Activated T-cell treated with anti-CD3 and anti-CD28 coated beads, Interleukin-2, amount 50 U/mL, for 4 hours (primary cell): ENCODE results near the gene EXOC3. TPM values are rescaled to one million over a fixed set of nuclear protein-coding genes. Genes with fewer than 3 reads are reported as not detected.

Experiments
- ATAC-seq, 2 donors: fragments of 200-7000 bp; cut with Tn5 transposase; one replicate each; pipeline ENCODE4 v1.10.0; 2021
- DNase-seq: peaks from one replicate; pipeline ENCODE4 v3.0.0-alpha.2; 2020
- H3K27me3 Mint-ChIP-seq: one replicate; pipeline ENCODE4 v1.8.0; 2021; ENCODE audit warnings: low read depth, mixed read lengths
- H3K36me3 Mint-ChIP-seq: one replicate; pipeline ENCODE4 v1.8.0; 2022; ENCODE audit warnings: mixed read lengths; ENCODE audit not compliant: insufficient read depth
- H3K4me1 Mint-ChIP-seq: one replicate; pipeline ENCODE4 v1.8.0; 2021; ENCODE audit warnings: low read depth, mixed read lengths
- H3K4me3 Mint-ChIP-seq: one replicate; pipeline ENCODE4 v1.8.0; 2021; ENCODE audit warnings: mild to moderate bottlenecking, moderate library complexity, mixed read lengths
- H3K9me3 Mint-ChIP-seq: one replicate; pipeline ENCODE4 v1.8.0; 2021; ENCODE audit warnings: mixed read lengths
- total RNA-seq, 3 donors: library from RNA; stranded (reverse); gene quantifications; one replicate each; pipeline ENCODE4 v1.2.1, GENCODE V29; 2021

The EXOC3 gene
- total RNA-seq, 3 donors from 2014 or later, result 62.7 to 78.3 (median 67.2) TPM

DNA sequence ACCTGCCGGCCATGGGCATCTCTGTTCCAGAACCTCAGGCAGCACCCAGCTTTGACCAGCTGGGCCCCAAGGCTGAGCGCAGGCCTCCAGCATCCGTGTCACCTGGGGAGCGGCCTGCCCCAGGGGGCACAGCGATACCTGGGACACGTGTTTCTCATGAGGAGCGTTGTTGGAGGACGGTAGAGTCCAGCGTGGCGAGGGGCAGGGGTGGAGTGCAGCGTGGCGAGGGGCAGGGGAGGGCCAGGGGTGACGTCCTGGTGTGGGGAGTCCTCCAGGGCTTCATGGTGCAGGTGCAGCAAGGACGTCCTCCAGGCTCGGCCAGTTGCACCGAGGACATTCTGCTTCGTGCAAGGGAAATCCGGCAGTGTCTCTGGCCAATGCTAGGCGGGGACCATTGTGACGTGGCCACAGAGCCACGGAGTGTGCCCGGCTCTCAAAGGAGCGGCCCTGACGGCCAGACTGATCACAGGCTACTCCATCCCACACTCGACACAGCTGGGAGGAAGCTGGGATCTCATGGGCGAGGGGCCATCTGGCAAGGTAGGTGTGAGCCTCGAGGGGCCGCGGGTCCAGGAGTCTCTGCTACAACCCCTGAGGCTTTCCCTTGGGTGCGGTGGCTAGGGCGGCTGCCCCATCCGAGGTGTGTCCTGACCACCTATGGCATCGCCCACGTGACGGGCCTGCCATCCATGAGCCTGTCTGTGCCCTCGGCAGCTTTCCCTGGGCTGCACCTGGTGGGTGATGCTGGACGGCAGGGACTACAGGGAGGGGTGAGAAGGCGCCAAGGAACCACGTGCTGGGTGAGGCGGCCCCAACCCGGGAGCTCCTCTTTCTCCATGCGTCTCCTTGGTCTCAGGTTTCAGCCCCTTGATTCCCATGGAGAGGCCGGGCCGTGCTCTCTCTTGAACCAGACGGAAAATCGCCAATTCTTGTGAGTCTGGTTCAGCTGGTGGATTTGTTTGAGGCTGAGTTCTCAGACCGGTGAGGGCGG, 47.4 kb downstream of the EXOC3 start:
- ATAC-seq (no peak), DNase-seq (no peak)
- Mint-ChIP-seq H3K4me3 (no peak overlapping the region), H3K27me3 (peaks cover 1% of the 10 kb centered on the region), H3K9me3 (no peaks in the 10 kb centered on the region), H3K4me1 (peaks cover 4% of the 10 kb centered on the region), H3K36me3 (no peaks in the 10 kb centered on the region)

DNA sequence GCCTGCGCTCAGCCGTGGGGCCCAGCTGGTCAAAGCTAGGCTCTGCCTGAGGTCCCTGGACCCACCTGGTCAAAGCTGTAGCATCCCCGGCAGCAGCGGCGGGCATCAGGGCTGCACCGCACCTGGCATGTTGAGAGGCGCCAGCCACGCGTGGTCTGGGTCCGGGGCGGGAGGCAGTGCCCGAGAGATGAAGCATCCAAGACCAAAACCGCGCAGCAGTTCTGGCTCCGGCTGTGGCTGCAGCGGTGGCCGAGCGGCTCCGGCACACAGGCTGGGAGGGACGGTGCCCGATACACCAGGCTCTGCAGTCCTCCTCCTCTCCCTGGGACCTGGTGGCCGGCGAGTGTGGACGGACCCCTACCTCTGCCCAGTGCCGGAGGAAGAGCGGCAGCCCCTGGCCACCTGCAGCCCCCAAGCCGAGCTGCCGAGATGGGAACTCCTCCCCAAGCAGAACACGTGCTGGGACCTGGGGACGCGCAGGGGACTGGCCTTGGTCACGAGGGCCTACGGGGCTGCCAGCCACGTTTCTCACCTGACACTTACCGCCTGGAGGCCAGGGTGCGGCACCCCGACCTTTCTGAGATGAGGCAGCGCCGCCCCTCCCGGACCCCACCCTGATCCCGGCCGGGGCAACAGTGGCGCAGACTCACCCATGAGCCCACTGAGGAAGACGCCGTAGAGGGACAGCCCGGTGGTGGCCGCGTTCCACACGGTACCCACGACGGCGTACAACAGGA, 48.3 kb downstream of the EXOC3 start:
- Mint-ChIP-seq H3K36me3 (no peaks in the 10 kb centered on the region), H3K9me3 (no peaks in the 10 kb centered on the region), H3K4me3 (no peak overlapping the region), H3K27me3 (peaks cover 1% of the 10 kb centered on the region), H3K4me1 (peaks cover 2% of the 10 kb centered on the region)
- ATAC-seq (no peak), DNase-seq (no peak)

DNA sequence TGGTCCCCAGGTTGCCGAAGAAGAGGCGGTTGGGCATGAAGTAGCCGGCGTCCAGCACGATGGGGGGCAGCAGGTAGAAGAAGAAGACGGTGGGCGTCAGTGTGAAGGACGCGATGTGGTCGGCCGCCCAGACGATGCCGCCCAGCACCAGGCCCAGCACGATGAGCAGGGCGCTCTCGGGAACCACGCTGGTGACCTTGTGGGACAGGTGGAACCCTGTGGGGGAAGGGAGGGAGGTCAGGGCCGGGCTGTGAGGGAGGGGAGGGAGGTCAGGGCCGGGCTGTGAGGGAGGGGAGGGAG, 48.8 kb downstream of the EXOC3 start:
- Mint-ChIP-seq H3K9me3 (no peaks in the 10 kb centered on the region), H3K27me3 (peaks cover 1% of the 10 kb centered on the region), H3K4me1 (no peaks in the 10 kb centered on the region), H3K4me3 (no peak overlapping the region), H3K36me3 (no peaks in the 10 kb centered on the region)
- ATAC-seq, result no peak
- no peak for DNase-seq

GRCh38 chr5:492314-492893, 49.4 kb downstream of the EXOC3 start:
- ATAC-seq, result no peak
- no peak for DNase-seq
- no peaks in the 10 kb centered on the region for H3K9me3 Mint-ChIP-seq
- no peaks in the 10 kb centered on the region for H3K36me3 Mint-ChIP-seq
- H3K27me3 Mint-ChIP-seq, result peaks cover 6% of the 10 kb centered on the region
- no peaks in the 10 kb centered on the region for H3K4me1 Mint-ChIP-seq
- H3K4me3 Mint-ChIP-seq, result no peak overlapping the region

DNA sequence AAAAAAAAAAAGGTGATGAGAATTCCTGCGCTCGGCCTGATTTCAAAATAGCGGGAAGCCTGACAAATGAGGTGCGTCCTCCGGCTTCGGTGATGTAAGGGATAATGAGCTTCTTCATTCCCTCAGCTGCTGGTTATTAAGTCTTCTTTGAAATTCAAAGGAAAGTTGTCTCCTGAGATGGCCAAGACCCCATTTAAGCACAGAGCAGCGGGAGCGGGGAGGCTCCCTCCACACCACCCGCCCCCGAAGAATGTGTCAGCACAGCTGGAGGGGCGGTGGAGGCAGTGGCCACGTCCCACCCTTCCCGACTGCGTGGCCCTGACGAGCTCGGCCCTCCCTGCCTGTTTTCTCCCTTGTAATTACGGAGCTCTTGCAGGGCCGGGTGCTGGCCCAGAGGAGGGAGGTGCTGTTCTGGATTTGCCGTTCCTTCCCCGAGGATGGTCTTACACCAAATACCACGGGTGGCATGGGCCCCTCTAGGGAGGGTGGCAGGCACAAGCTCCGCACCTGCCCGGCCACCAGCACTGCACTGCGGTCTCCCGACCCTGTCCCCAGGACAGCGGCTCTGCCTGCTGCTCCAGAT, 50.2 kb downstream of the EXOC3 start:
- no peaks in the 10 kb centered on the region for H3K9me3 Mint-ChIP-seq
- peaks cover 11% of the 10 kb centered on the region for H3K27me3 Mint-ChIP-seq
- H3K4me1 Mint-ChIP-seq, result no peaks in the 10 kb centered on the region
- no peaks in the 10 kb centered on the region for H3K36me3 Mint-ChIP-seq
- ATAC-seq, result no peak
- no peak overlapping the region for H3K4me3 Mint-ChIP-seq
- no peak for DNase-seq

- no peak for ATAC-seq
- H3K27me3 Mint-ChIP-seq, result peaks cover 12% of the 10 kb centered on the region
These were observed 50.8 kb downstream of the EXOC3 start for GRCh38 chr5:493758-494157.

DNA sequence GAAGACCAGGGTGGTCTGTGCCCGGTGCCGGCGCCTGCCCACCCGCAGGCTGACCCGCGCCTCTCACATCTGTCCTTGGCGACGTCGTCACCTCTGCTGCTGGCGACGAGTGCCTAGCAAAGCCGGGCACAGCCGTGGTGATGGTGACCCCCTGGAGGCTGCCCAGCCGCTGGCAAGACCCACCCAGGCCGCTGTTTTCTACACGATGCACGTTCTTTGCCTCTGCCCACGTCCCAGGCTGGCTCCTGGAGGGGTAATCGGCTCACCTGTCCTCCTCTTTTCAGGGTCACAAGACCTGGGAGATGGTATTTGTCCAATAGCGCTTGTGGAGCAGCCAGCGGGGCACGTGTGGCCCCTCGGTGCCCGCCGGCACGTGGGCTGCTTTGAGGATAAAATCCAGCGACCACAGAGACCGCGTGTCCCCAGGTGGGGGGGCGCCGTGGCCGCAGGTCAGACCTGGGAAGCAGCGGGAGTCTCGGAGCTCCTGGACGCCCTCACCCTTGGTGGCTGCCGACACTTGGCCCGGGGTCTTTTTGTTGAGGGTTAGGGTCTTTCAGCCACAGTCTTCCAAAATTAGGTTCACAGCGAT, 51.8 kb downstream of the EXOC3 start:
- no peak for ATAC-seq
- no peaks in the 10 kb centered on the region for H3K9me3 Mint-ChIP-seq
- H3K27me3 Mint-ChIP-seq, result peaks cover 17% of the 10 kb centered on the region
- no peak overlapping the region for H3K4me3 Mint-ChIP-seq
- H3K4me1 Mint-ChIP-seq, result no peaks in the 10 kb centered on the region
- no peaks in the 10 kb centered on the region for H3K36me3 Mint-ChIP-seq
- DNase-seq, result no peak

More at GRCh38 chr5:493758-494157, 50.8 kb downstream of the EXOC3 start:
- no peak for DNase-seq
- H3K4me1 Mint-ChIP-seq, result no peaks in the 10 kb centered on the region
- H3K9me3 Mint-ChIP-seq, result no peaks in the 10 kb centered on the region
- no peak overlapping the region for H3K4me3 Mint-ChIP-seq
- no peaks in the 10 kb centered on the region for H3K36me3 Mint-ChIP-seq

GRCh38 chr5:496028-496427, 53.1 kb downstream of the EXOC3 start:
- Mint-ChIP-seq H3K9me3 (no peaks in the 10 kb centered on the region), H3K36me3 (no peaks in the 10 kb centered on the region), H3K27me3 (peaks cover 26% of the 10 kb centered on the region), H3K4me3 (no peak overlapping the region), H3K4me1 (no peaks in the 10 kb centered on the region)
- no peak for ATAC-seq
- DNase-seq, result no peak

DNA sequence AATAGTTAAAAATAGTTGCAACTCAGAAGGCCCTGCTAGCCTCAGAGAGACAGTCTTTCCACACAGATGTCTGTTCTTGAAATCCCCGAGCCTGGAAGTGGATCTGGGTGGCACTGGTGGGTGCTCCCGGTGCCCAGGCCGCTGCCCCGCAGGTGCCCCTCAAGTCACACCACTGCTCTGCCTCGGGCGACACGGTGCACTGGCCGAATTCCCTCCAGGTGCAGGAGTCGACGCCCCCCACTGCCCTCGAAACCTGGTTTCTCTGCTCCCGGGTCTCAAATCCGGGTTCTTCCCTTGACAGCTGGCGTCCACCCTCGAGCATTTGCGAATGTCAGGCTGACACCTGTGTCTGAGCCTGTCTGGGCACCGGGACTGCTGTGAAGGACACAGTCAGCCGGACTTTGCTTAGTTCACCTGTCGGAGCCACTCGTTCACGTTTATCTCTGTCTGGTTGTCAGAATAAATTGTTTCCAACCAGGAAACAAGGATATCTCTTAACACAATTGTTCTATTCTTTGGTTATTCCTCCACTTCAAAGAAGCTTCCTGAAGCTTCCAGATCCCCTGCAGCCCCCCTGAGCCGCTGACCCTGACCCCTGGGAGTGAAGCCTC, 54.2 kb downstream of the EXOC3 start:
- Mint-ChIP-seq H3K4me1 (peaks cover 2% of the 10 kb centered on the region), H3K9me3 (no peaks in the 10 kb centered on the region), H3K36me3 (no peaks in the 10 kb centered on the region), H3K4me3 (no peak overlapping the region), H3K27me3 (peaks cover 31% of the 10 kb centered on the region)
- no peak for DNase-seq
- no peak for ATAC-seq

DNA sequence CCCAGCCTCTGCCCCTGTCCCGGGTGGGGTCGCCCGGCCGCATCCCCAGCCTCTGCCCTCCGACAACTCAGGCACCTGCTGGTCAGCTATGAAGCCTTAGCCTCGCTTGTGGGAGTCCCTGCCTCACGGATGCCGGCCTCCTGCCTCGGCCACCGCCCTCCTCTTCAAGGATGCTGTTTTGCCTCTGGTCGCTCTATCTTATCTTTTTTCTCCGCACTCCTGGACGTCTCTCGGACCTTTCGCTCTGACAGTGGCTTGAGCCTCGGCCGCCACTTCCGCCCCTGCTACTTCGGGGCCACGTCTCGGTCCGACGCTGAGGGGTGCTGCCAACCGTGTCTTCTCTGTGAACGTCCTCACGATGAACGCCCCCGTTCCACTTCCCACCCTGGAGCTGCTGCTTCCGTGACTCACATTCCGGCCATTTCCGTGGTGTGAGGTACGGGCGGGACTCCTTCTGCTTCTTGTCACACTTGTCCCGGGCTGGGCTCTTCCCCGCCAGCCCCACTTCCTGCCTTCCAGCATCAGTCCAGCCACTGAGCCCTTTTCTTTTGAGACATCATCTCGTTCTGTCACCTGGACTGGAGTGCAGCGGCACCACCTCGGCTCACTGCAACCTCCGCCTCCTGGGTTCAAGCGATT, 55.0 kb downstream of the EXOC3 start:
- DNase-seq (no peak), ATAC-seq (no peak)
- Mint-ChIP-seq H3K4me3 (no peak overlapping the region), H3K27me3 (peaks cover 33% of the 10 kb centered on the region), H3K4me1 (peaks cover 2% of the 10 kb centered on the region), H3K36me3 (no peaks in the 10 kb centered on the region), H3K9me3 (no peaks in the 10 kb centered on the region)

- no peak for DNase-seq
- peaks cover 38% of the 10 kb centered on the region for H3K27me3 Mint-ChIP-seq
- H3K9me3 Mint-ChIP-seq, result no peaks in the 10 kb centered on the region
- no peaks in the 10 kb centered on the region for H3K36me3 Mint-ChIP-seq
- no peak overlapping the region for H3K4me3 Mint-ChIP-seq
- H3K4me1 Mint-ChIP-seq, result peaks cover 2% of the 10 kb centered on the region
- ATAC-seq, result no peak
These were observed 56.5 kb downstream of the EXOC3 start for GRCh38 chr5:499233-500209.

- Mint-ChIP-seq H3K27me3 (peaks cover 38% of the 10 kb centered on the region), H3K4me1 (peaks cover 2% of the 10 kb centered on the region), H3K9me3 (no peaks in the 10 kb centered on the region), H3K4me3 (no peak overlapping the region), H3K36me3 (no peaks in the 10 kb centered on the region)
- DNase-seq (no peak), ATAC-seq (no peak)
These were observed 57.5 kb downstream of the EXOC3 start for GRCh38 chr5:500491-500890.
